ENCODE data around the gene SPOCD1.
A peak's percentile ranks its signal among the peaks of the same experiment; 100 is the strongest.

The SPOCD1 gene

GRCh38 chr1:31754397-31754796 lies 61.4 kb downstream of the SPOCD1 start:
- DNase-seq = no peak

- no peak for DNase-seq
Observed at GRCh38 chr1:31753707-31754349, 62.0 kb downstream of the SPOCD1 start.

GRCh38 chr1:31752952-31753475 lies 62.8 kb downstream of the SPOCD1 start:
- DNase-seq = no peak

- DNase-seq = no peak
Observed at GRCh38 chr1:31752258-31752657, 63.6 kb downstream of the SPOCD1 start.

GRCh38 chr1:31751822-31752241 lies 64.0 kb downstream of the SPOCD1 start:
- no peak for DNase-seq

GRCh38 chr1:31750858-31751510 lies 64.8 kb downstream of the SPOCD1 start:
- DNase-seq = no peak

GRCh38 chr1:31749785-31750735 lies 65.8 kb downstream of the SPOCD1 start:
- DNase-seq = no peak

GRCh38 chr1:31748365-31748764 lies 67.5 kb downstream of the SPOCD1 start:
- no peak for DNase-seq

- DNase-seq = no peak
Observed at GRCh38 chr1:31747304-31747703, 68.5 kb downstream of the SPOCD1 start.

GRCh38 chr1:31746687-31747086 lies 69.1 kb downstream of the SPOCD1 start:
- no peak for DNase-seq

GRCh38 chr1:31745946-31746670 lies 69.7 kb downstream of the SPOCD1 start:
- no peak for DNase-seq

GRCh38 chr1:31745096-31745945 lies 70.5 kb downstream of the SPOCD1 start:
- DNase-seq = peak; percentile 51

GRCh38 chr1:31744165-31744888 lies 71.5 kb downstream of the SPOCD1 start:
- no peak for DNase-seq

- no peak for DNase-seq
Observed at GRCh38 chr1:31742462-31743212, 73.2 kb downstream of the SPOCD1 start.

Data from stimulated activated CD4-positive, alpha-beta T cell treated with anti-CD3 and anti-CD28 coated beads, Interleukin-4, amount 100 ng/mL, for 24 hours (primary cell).